ENCODE measurements around the gene RGS5.
A peak's percentile ranks its signal among the peaks of the same experiment; 100 is the strongest.

Gene RGS5

GRCh38 chr1:163178628-163179027, 24.1 kb downstream of the RGS5 start:
- no peak for DNase-seq

DNA sequence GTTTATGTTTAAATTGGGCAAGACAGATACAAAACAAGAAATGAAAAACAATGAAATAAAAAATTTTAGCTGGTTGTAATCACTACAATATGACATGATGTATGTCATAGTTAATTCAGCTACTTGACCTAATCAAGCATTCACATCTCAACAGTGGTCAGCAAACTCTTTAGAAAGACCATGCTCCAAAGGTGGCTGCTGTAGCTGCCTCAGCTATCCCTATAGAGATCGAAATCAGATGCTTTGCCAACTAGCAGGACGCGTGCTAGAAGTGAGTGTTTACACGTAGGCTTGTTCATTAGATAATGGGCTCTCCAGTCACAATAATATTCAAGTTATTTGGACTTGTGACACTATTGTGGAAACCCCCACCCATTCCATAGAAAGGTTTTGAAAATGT, 25.9 kb downstream of the RGS5 start:
- no peak for DNase-seq

GRCh38 chr1:163174524-163175437, 27.9 kb downstream of the RGS5 start:
- peak; percentile 1 for DNase-seq

DNA sequence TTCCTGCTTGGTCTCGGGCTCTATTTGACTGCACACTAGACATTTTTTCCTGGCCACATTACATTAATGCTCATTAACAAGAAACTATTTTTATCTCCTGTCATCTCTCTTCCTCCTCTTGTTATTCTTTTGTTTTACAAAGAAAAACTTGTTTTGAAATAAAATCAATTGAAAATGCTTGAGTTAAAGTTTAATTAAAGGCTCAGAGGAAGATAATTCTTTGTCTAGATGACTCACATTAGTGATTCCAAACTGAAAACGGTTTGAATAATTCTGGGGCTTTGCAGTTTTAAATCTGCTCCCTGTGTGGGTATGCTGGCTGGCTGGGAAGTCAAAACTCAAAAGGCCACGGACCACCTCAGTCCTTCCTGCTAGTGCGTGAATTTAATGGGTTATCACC, 29.6 kb downstream of the RGS5 start:
- no peak for DNase-seq

DNA sequence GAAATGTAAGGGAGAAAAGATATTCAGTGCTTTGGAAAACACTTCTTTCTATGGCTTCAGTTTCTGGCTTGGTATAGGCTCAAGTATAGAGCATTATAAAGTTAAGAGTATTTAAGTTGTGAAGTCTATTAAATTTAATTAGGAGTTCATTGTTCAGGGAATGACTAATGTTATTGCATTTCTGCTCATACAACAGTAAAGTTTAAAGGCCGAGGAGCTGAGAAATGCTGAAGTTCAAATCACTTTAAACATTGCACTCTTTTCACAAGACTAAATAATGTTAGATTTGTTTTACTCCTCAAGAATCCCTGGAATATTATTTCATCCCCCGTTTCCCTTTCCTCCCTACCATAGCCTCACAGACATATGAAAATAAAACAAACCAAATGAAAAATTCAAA, 30.1 kb downstream of the RGS5 start:
- no peak for DNase-seq

DNA sequence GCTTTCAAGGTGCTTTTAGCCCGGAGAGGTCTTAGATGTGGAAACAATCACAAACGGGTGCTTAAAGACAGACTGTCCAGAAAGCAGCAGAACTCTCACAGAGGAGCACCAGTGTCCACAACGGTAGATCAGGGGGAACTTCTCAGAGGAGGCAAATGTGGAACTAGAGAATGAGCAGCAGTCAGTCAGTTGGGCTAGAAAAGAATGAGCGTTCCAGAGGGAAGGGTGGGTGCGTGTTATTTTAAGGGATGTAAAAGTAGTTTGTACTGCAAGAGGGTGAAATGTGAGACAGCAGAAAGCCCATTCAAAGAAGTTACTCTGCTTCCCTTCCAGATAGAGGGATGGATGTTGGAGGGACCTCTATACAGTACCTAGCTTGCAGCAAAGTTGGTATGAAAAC, 30.9 kb downstream of the RGS5 start:
- DNase-seq: no peak

DNA sequence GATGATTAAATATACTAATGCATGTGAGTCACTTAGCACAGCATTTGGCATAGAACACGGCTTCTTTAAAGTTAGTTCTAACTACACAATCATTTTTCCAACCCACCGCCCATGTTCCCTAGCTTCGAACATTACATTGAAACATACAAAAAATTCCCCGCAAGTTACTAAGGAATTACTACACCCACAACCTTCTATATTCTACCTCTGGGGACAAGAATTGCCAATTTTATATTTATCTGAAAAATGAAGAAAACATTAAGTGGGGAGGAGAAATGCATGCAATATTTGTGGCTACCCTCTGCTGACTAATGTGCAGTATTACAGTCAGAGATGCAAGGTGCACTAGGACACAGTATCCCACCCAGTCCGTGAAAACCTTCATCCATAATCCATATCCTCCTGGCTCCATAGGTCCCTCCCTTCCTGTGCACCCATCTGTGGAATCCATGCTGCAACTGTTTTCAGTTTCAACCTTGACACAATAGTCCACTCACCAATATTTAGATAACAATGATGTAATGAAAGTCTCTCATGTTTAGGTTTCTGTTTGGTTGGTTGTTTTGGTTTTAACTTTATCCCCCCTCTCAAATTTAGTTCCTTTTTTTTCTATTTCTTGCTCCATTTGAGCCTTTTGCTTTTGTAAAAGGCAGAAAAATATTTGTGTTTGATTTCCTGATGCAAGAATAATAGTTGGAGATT, 31.6 kb downstream of the RGS5 start:
- no peak for DNase-seq

DNA sequence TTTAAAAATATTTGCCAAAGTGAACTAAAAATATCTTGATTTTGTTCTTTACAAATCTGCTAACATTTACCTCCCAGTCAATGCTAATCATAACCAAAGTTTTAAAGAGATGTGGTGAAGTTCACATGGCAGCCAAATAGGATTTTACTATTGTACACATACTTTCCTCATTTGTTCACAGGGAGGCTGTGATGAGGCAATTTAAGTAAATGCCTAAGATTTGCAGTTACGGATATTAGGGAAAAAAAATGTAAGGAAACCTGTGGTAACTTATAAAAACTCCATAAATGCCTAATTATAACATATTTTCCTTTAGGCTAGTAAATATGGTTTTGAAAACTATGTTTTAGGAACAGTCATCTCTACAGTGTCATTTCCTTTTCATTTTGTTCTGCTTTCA, 32.4 kb downstream of the RGS5 start:
- no peak for DNase-seq

GRCh38 chr1:163169553-163169952, 33.2 kb downstream of the RGS5 start:
- DNase-seq: no peak

GRCh38 chr1:163168053-163168452, 34.7 kb downstream of the RGS5 start:
- no peak for DNase-seq

GRCh38 chr1:163166886-163167555, 35.7 kb downstream of the RGS5 start:
- DNase-seq: no peak

DNA sequence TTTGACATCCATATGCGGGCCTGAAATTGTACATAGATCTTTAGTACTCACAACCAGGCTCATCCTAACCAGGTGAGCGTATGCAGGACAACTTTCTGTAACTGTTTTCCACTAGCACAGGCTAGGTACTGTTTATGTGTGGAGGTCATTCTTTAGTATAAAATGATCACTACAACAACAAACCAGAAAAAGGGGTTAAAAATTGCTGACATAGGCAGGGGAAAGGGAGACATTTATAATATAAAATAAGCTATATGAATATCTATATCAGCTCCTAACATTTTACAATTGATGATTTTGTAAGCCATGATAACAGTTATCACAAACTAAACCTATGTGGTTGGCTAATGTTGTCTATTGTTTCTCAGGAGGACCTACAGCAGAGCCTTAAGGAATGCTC, 37.6 kb downstream of the RGS5 start:
- DNase-seq: no peak

DNA sequence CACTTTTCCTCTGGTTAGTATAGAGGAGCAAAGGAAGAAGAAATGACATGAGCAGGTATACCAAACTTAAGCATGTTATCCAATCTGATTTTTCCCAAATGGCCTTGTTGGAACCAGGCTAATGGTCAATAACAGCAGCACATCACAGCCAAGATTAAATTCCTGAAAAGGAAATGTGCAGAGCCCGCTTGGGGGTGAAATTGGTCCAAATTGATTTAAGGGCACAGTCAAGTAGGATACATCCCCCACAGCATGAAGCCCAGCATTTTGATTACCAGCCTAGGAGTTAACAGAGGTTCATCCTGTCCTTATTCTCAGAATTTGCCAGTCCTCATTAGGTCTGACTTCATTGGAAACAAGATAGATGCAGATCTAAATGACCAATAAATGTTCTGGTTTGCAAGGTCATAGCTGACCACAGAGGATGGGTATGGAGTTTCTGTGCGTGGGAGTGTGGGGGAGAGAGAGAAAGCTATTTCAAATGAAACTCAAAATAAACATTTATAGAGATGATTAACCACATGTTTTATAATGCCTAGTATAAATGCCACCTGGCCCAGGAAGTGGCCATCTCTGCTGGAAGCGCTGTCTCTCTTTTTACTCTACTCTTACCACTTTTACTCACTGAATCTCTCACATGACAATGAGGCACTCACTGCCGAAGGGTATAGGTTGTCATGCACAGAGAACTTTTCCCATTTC, 38.7 kb downstream of the RGS5 start:
- no peak for DNase-seq

DNA sequence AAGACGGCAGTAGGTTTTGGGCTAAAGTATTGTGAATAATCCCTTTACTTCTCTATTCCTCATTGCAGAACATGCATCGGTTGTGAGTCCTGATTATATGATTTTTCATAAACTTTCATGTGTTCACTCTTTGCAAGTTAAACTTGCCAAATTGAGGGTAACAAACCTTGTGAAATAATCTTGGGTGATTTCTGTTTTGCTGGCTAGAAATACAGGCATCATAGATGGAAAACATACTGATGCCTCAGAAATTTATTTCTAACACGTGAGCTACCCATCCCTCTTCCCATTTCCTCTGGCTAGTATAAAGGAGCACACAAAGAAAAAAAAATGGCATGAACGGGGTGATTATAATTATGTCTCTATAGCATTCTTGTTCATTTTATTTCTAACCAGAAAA, 39.6 kb downstream of the RGS5 start:
- no peak for DNase-seq

DNA sequence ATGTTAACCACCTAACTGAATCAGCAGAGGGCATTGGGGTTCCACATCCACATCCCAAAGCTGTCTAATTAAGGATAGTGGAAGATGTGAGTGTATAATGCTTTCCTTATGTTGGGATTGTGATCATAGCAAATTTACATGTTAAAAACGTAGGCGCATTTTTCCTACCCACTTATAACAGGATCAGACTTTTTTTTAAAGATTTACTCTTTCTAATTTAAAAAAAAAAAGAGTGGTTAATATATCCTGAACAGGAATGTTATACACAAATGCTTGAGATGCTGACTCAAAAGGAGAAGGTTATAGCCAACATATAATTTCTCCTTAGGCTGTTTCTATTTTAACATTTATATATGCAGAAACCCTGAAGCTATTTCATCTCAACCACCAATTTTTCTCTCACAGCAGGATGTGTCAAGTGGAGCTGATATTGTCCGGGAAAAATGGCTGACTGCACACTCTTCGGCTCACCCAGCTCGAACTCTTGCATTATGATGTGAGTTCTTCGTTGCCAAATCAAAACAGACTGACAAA, 40.3 kb downstream of the RGS5 start:
- no peak for DNase-seq

DNA sequence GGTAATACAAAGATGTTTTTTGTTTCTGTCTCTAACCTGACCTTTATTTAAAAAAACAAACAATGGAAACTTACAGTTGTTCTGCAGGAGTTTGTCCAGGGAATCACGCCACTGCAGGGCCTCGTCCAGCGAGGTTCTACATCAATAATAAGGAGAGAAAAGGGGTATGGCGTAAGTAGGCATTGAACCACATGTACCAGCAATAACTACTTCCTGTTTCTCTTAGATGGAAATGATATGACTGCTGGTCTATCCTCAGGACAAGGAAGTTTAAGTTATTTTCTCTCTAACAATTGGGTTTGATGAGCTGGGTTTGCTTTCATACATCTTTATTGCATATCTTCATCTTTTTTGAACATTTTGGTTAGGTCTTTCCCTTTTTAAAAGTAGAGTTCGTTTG, 40.9 kb downstream of the RGS5 start:
- no peak for DNase-seq

- no peak for DNase-seq
Observed at GRCh38 chr1:163161337-163161736, 41.4 kb downstream of the RGS5 start.

DNA sequence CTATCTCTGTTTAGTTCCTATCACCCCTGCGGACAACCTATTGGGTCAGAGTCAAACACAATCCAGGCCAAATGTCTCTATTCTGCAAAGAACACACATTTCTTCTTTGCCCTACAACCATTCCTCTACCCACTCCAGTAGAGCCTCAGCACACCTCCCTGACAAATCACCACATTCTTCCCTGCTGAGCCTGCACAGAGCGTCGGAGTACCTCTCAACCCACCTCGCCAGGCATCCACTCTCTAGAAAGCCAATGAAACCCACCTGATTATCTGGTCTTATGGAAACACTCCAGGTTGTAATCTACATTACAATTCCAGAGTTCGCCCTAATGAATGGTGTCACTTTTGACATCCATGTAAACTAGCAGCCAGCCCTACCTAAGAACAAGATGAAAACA, 47.1 kb downstream of the RGS5 start:
- DNase-seq: no peak

DNA sequence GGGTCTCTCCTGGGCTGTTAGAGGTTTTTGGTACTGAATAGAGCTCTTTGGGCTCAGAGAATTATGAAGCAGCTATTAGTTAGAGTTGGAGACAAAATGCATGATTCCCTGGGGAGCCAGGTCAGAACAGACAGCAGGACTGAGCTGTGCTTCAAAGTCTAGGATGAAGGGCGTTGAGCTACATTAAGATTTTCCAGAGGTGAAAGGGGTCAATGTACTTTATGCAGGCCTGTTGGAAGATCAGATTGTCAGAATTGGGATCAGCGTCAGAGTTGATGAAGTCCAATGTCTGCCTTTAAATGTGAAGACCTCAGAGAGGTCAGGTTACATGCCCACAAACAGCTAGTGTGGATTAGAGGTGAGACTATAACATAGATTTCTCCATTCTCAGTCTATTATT, 53.8 kb downstream of the RGS5 start:
- DNase-seq: no peak

GRCh38 chr1:163147019-163147418, 55.7 kb downstream of the RGS5 start:
- no peak for DNase-seq

DNA sequence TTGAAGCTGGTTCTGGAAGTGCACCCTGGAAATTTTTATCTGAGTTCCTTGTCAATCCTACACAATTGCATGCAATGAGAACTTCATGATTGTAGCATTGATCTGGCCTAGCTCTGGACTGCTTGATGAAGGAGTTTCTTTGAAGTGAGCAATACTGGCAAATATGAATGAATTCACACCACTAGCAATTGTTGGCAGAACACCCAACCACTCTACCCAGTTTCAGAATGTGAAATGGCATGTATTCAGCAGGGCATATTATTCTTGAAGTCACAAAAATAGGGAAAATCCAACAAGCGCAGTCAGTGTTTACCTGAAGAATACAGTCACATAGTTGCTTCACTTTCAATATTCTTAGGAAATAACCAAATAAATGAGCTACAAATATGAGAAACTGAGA, 57.3 kb downstream of the RGS5 start:
- DNase-seq: no peak

DNA sequence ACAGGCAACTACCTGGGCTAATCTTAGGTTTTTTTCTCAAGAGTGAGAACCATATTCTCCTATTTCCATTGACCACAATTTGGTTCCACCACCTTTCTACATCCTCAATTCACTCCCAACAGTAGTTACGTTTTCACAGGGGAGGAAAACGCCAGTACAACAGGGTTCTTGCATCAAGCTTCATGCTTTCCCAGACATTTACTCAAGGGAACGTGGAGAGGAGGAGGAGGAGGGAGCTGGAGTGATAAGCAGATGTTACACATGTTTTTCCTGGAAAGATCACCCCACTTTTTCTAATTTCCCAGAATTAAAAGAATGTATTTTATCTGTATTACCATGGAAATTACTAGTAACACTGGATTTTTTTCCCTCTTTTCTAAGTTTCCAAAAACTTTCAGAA, 58.3 kb downstream of the RGS5 start:
- DNase-seq: no peak

DNA sequence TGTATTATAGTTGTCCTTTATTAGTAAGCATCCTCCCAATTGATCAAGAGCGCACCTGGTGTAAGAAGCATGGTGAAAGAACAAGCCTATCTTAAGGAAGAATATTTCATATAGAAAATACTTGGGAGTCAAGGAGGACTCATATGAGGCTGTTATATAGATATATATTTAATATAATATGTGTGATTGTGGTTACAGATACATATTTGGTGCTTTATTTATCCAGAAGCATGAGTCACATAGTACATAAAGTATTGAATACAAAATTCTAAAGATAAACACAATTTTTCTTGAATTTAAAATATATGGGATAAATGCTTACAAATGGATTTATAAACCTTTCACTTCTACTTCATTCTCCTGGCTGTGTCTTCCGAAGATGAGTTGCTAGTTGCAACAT, 60.6 kb downstream of the RGS5 start:
- DNase-seq: no peak

Measured in activated T-cell treated with anti-CD3 and anti-CD28 coated beads for 4 hours (primary cell).